HCT116 (cell line): ENCODE results near the gene GALM. TPM values are rescaled to one million over a fixed set of nuclear protein-coding genes. Genes with fewer than 3 reads are reported as not detected.

ENCODE experiments used
- ATAC-seq: fragments of 200-7000 bp; cut with Tn5 transposase; 2 replicates; pipeline ENCODE4 v1.9.1; 2020; ENCODE audit warnings: mild to moderate bottlenecking, moderate library complexity
- BruUV-seq: library from RNA; stranded (reverse); fragments of 400-500 nt; replicated peaks from 2 replicates; lab custom pipeline; 2021; lab: Mats Ljungman, UMichigan
- CTCF ChIA-PET: fragments of 300-600 bp; sonication (Branson Sonifier 250); formaldehyde crosslinking; loops from one replicate; lab custom pipeline; 2021; ENCODE audit warnings: antibody characterized with exemption; lab: Charles Lee
- POLR2A ChIA-PET: fragments of 300-600, 350-600 bp; sonication (Branson Sonifier 250); formaldehyde crosslinking; loops from one replicate; lab custom pipeline; 2021; ENCODE audit warnings: antibody characterized with exemption; lab: Charles Lee
- RAD21 ChIA-PET, 2 experiments: fragments of 300-600 bp; sonication (Branson Sonifier 250); formaldehyde crosslinking; loops; one replicate each; lab custom pipeline; 2023; ENCODE audit warnings: low total read pairs in 2 of 2; ENCODE audit not compliant: uncharacterized antibody in 2 of 2, unreplicated experiment in 2 of 2, low non-redundant PET in 1 of 2; lab: Charles Lee
- DNase-seq: peaks from one replicate; pipeline ENCODE4 v3.0.0-alpha.2; 2010; ENCODE audit warnings: low read depth, low spot score
- H2AFZ ChIP-seq: fragments of 200-600 bp; shearing (Covaris generic), sonication (generic); 2 replicates; pipeline ENCODE4 v1.6.1; 2017; ENCODE audit warnings: low read depth, mixed run types, mixed read lengths, antibody characterized with exemption, low read length; ENCODE audit not compliant: poor library complexity, severe bottlenecking
- H3K27ac ChIP-seq: 2 replicates; pipeline ENCODE4 v1.5.1; 2012; ENCODE audit warnings: low read depth, low read length
- H3K27me3 ChIP-seq: fragments of 200-600 bp; sonication (generic); 2 replicates; pipeline ENCODE4 v1.6.1; 2016; ENCODE audit warnings: mixed run types, low read length, mixed read lengths; ENCODE audit not compliant: insufficient read depth
- H3K36me3 ChIP-seq, 2 experiments: fragments of 200-500 bp in 1 of 2; fragments of 200-600 bp in 1 of 2; sonication (Bioruptor generic) in 1 of 2; sonication (generic) in 1 of 2; 2 replicates each; pipeline versions ENCODE4 v1.5.1 to v1.6.1; 2014 to 2016; ENCODE audit warnings: low read length in 2 of 2, inconsistent platforms in 1 of 2, mixed read lengths in 1 of 2, mixed run types in 1 of 2; ENCODE audit not compliant: insufficient read depth in 2 of 2, control insufficient read depth in 1 of 2
- H3K4me1 ChIP-seq, 2 experiments: fragments of 200-600 bp in 1 of 2; sonication (generic) in 1 of 2; 2 replicates each; pipeline versions ENCODE4 v1.5.1 to v1.6.1; 2012 to 2017; ENCODE audit warnings: low read length in 2 of 2, inconsistent platforms in 1 of 2, mild to moderate bottlenecking in 1 of 2, mixed read lengths in 1 of 2, mixed run types in 1 of 2, moderate library complexity in 1 of 2; ENCODE audit not compliant: insufficient read depth in 2 of 2, control insufficient read depth in 1 of 2
- H3K4me2 ChIP-seq: fragments of 200-600 bp; sonication (generic); 2 replicates; pipeline ENCODE4 v1.6.1; 2017; ENCODE audit warnings: mixed run types, low read length, mixed read lengths
- H3K4me3 ChIP-seq, 2 experiments: fragments of 200-600 bp in 1 of 2; sonication (generic) in 1 of 2; replicated peaks in 1 of 2; 2 replicates each; pipeline ENCODE4 v1.5.1; 2011 to 2016; ENCODE audit warnings: low read length in 2 of 2, control low read depth in 1 of 2, low read depth in 1 of 2, mild to moderate bottlenecking in 1 of 2, mixed read lengths in 1 of 2, mixed run types in 1 of 2
- H3K79me2 ChIP-seq: fragments of 200-600 bp; sonication (generic); 2 replicates; pipeline ENCODE4 v1.6.1; 2017; ENCODE audit warnings: mild to moderate bottlenecking, mixed run types, low read length, moderate library complexity, mixed read lengths; ENCODE audit not compliant: insufficient read depth
- H3K9ac ChIP-seq: fragments of 200-600 bp; sonication (generic); 2 replicates; pipeline ENCODE4 v1.6.1; 2016; ENCODE audit warnings: low read length, mixed read lengths
- H3K9me2 ChIP-seq: fragments of 200-600 bp; sonication (generic), shearing (Covaris generic); 2 replicates; pipeline ENCODE4 v1.6.1; 2017; ENCODE audit warnings: mixed run types, mild to moderate bottlenecking, moderate library complexity; ENCODE audit not compliant: insufficient read depth
- H3K9me3 ChIP-seq, 2 experiments: fragments of 200-500 bp in 1 of 2; fragments of 200-600 bp in 1 of 2; sonication (Bioruptor generic) in 1 of 2; sonication (generic) in 1 of 2; 2 replicates each; pipeline ENCODE4 v1.6.1; 2014 to 2017; ENCODE audit warnings: low read length in 2 of 2, mixed read lengths in 2 of 2, inconsistent platforms in 1 of 2, low read depth in 1 of 2, mild to moderate bottlenecking in 1 of 2, mixed run types in 1 of 2, moderate library complexity in 1 of 2; ENCODE audit not compliant: control insufficient read depth in 1 of 2, insufficient read depth in 1 of 2
- H4K20me1 ChIP-seq: fragments of 200-600 bp; sonication (generic), shearing (Covaris generic); 2 replicates; pipeline ENCODE4 v1.6.1; 2017; ENCODE audit warnings: mixed run types, mild to moderate bottlenecking, moderate library complexity; ENCODE audit not compliant: insufficient read depth
- CEBPB ChIP-seq: IDR thresholded peaks from 2 replicates; pipeline ENCODE4 v1.6.1; 2012; ENCODE audit warnings: low read depth
- EGR1 ChIP-seq: IDR thresholded peaks from 2 replicates; pipeline ENCODE4 v1.6.1; 2012; ENCODE audit warnings: low read depth
- SP1 ChIP-seq: IDR thresholded peaks from 2 replicates; pipeline ENCODE4 v1.6.1; 2012; ENCODE audit warnings: low read depth
- TCF7L2 ChIP-seq: IDR thresholded peaks from 2 replicates; pipeline ENCODE4 v1.7.0; 2011; ENCODE audit warnings: borderline replicate concordance, inconsistent platforms; ENCODE audit not compliant: insufficient read depth, insufficient read length; ENCODE audit errors: extremely low read depth
- YY1 ChIP-seq: IDR thresholded peaks from 2 replicates; pipeline ENCODE4 v1.6.1; 2011; ENCODE audit warnings: low read length, low read depth, moderate library complexity, mild to moderate bottlenecking; ENCODE audit not compliant: insufficient replicate concordance; ENCODE audit errors: extremely low read depth
- ZNF274 ChIP-seq: fragments of 200-500 bp; sonication (Bioruptor generic); IDR thresholded peaks from 2 replicates; pipeline ENCODE4 v1.6.1; 2014; ENCODE audit warnings: mild to moderate bottlenecking, low read depth, low read length, inconsistent platforms
- intact Hi-C: fragments of 100-400 bp; cut with micrococcal nuclease; formaldehyde crosslinking; loops from 2 replicates; pipeline ENCODE4 v1.10.0; 2022
- total RNA-seq: library from RNA; stranded (reverse); gene quantifications from one replicate; pipeline ENCODE4 v1.2.1, GENCODE V29; 2021; ENCODE audit not compliant: unreplicated experiment
- TF ChIP-seq, protein P1 (sequence below): IDR thresholded peaks from 2 replicates; pipeline ENCODE4 v1.6.1; 2012
- TF ChIP-seq, protein P2 (sequence below): IDR thresholded peaks from 2 replicates; pipeline ENCODE4 v1.6.1; 2011; ENCODE audit warnings: mild to moderate bottlenecking, low read length, moderate library complexity; ENCODE audit not compliant: insufficient replicate concordance; ENCODE audit errors: extremely low read depth

The GALM gene
- total RNA-seq, 1 experiment from 2014 or later = 10.2 TPM

DNA sequence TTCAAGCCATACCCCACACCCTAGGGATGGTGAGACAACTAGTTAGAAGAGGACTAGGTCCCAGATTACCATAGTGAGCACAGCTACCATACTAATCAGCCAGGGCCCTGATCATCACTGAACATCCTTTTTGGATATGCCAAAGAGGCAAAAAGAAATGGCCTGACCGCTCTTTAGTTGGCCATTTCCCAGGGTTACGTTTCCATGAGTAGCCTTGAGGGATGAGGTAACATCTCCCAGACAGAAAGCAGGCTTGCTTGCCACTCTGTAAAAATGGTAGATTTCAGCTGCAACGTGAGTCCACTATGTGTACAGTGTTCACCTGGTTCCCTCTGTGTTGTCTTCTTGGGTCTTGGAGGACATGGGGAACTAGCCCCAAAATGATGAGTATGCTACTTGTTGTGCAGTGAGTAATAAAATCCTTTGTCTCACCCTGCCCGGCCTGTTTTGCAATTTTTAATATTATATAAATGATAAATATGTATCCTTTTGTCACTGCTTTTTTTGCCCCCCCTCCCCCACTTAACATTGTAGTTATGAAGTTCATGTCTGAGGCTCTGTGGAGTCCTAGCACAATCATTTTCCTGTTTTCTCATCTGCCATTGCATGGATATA lies 8.9 kb upstream of the GALM start:
- H3K36me3 ChIP-seq = no peaks in the 10 kb centered on the region
- no TSS peak for BruUV-seq
- ChIA-PET POLR2A (no interaction called here), CTCF (no interaction called here), RAD21 (no interaction called here)
- H3K9me3 ChIP-seq = no peaks in the 10 kb centered on the region
- H3K27ac ChIP-seq = no peak overlapping the region
- no peak for DNase-seq
- no peaks in the 10 kb centered on the region for H3K27me3 ChIP-seq
- no peaks in the 10 kb centered on the region for H3K79me2 ChIP-seq
- no peaks in the 10 kb centered on the region for H4K20me1 ChIP-seq
- TF ChIP-seq, protein P1, sequence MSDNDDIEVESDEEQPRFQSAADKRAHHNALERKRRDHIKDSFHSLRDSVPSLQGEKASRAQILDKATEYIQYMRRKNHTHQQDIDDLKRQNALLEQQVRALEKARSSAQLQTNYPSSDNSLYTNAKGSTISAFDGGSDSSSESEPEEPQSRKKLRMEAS = no peak
- TF ChIP-seq EGR1 (no peak), ZNF274 (no peak), SP1 (no peak), YY1 (no peak), TCF7L2 (no peak), CEBPB (no peak)
- TF ChIP-seq, protein P2, sequence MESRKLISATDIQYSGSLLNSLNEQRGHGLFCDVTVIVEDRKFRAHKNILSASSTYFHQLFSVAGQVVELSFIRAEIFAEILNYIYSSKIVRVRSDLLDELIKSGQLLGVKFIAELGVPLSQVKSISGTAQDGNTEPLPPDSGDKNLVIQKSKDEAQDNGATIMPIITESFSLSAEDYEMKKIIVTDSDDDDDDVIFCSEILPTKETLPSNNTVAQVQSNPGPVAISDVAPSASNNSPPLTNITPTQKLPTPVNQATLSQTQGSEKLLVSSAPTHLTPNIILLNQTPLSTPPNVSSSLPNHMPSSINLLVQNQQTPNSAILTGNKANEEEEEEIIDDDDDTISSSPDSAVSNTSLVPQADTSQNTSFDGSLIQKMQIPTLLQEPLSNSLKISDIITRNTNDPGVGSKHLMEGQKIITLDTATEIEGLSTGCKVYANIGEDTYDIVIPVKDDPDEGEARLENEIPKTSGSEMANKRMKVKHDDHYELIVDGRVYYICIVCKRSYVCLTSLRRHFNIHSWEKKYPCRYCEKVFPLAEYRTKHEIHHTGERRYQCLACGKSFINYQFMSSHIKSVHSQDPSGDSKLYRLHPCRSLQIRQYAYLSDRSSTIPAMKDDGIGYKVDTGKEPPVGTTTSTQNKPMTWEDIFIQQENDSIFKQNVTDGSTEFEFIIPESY = no peak
- TF ChIP-seq, all 23 proteins: peak for 0
- Histone ChIP-seq H3K4me3 (no peak overlapping the region), H3K9me2 (no peaks in the 10 kb centered on the region), H2AFZ (no peak overlapping the region), H3K4me1 (no peaks in the 10 kb centered on the region), H3K9ac (no peak overlapping the region), H3K4me2 (no peak overlapping the region)
- intact Hi-C loops = no loop called here
- ATAC-seq = no peak
